Activated naive CD4-positive, alpha-beta T cell treated with anti-CD3 and anti-CD28 coated beads, Interleukin-2, amount 50 U/mL, for 72 hours (primary cell): ENCODE data around the gene MYO3B. TPM values are rescaled to one million over a fixed set of nuclear protein-coding genes. Genes with fewer than 3 reads are reported as not detected.
A peak's percentile ranks its signal among the peaks of the same experiment; 100 is the strongest.
"Not testable (repeated sequence)": the region's sequence is repeated elsewhere in the genome, so short reads cannot be mapped to it uniquely, and the experiment has no call there.

Source experiments
- ATAC-seq, 2 donors: fragments of 150-1000 bp; cut with Tn5 transposase; 2 replicates each; pipeline ENCODE4 v1.10.0; 2021; ENCODE audit warnings: mild to moderate bottlenecking in 2 of 2, moderate library complexity in 2 of 2
- DNase-seq, 2 donors: peaks; one replicate each; pipeline ENCODE4 v3.0.0; 2021 to 2022; ENCODE audit warnings: low spot score in 2 of 2
- H3K27ac Mint-ChIP-seq, 2 donors: one replicate each; pipeline ENCODE4 v1.8.0; 2022; ENCODE audit warnings: mild to moderate bottlenecking in 2 of 2, mixed read lengths in 2 of 2
- H3K36me3 Mint-ChIP-seq, 2 donors: one replicate each; pipeline ENCODE4 v1.8.0; 2022; ENCODE audit warnings: mixed read lengths in 2 of 2
- H3K9me3 Mint-ChIP-seq, 2 donors: one replicate each; pipeline ENCODE4 v1.8.0; 2022; ENCODE audit warnings: mixed read lengths in 2 of 2
- total RNA-seq, 2 donors: library from RNA; stranded (reverse); gene quantifications; one replicate each; pipeline ENCODE4 v1.2.3, GENCODE V29; 2022

The MYO3B gene
- total RNA-seq, 2 donors from 2014 or later: 0.18 to 0.27 TPM

GRCh38 chr2:170408461-170409163, 230.7 kb downstream of the MYO3B start:
- Mint-ChIP-seq H3K9me3 (no peaks in the 10 kb centered on the region), H3K36me3 (peaks cover 0 to 4% of the 10 kb centered on the region in 2 donors), H3K27ac (no peak overlapping the region)
- DNase-seq: peak in 1 of 2 donors; percentile 3
- no peak for ATAC-seq

- H3K9me3 Mint-ChIP-seq: no peaks in the 10 kb centered on the region
- H3K27ac Mint-ChIP-seq: peak overlapping the region in 1 of 2 donors; percentile 75
- H3K36me3 Mint-ChIP-seq: peaks cover 0 to 4% of the 10 kb centered on the region in 2 donors
- ATAC-seq (peak; percentile 62 to 74), DNase-seq (peak in 1 of 2 donors; percentile 80)
These were observed 231.2 kb downstream of the MYO3B start for GRCh38 chr2:170409164-170409535.

DNA sequence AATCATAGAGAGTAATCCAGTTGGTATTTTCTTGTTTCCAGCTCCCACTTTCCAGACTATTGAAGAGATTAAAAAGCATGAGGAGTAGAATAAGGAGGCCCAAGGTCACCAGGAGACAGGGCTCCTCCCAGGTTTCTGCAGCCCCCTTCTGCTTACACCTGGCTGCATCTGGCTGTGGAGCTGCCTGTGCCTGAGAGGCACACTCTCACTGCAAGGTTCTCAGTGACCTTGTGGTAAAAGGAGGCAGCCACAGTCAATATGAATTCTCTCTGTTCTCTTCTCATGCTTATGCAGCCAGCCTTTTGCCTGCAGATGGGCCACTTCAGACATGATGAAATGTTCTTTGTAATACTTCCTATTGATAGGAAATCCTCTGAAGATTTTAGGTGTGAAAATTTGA, 233.7 kb downstream of the MYO3B start:
- no peaks in the 10 kb centered on the region for H3K9me3 Mint-ChIP-seq
- DNase-seq (no peak), ATAC-seq (no peak)
- peaks cover 0 to 10% of the 10 kb centered on the region in 2 donors for H3K36me3 Mint-ChIP-seq
- no peak overlapping the region for H3K27ac Mint-ChIP-seq

- DNase-seq (no peak), ATAC-seq (no peak)
- no peaks in the 10 kb centered on the region for H3K36me3 Mint-ChIP-seq
- H3K9me3 Mint-ChIP-seq: no peaks in the 10 kb centered on the region
- no peak overlapping the region for H3K27ac Mint-ChIP-seq
These were observed 243.2 kb downstream of the MYO3B start for GRCh38 chr2:170420961-170421687.

GRCh38 chr2:170423919-170424318, 246.0 kb downstream of the MYO3B start:
- Mint-ChIP-seq H3K27ac (no peak overlapping the region), H3K9me3 (no peaks in the 10 kb centered on the region), H3K36me3 (no peaks in the 10 kb centered on the region)
- no peak for ATAC-seq
- no peak for DNase-seq

DNA sequence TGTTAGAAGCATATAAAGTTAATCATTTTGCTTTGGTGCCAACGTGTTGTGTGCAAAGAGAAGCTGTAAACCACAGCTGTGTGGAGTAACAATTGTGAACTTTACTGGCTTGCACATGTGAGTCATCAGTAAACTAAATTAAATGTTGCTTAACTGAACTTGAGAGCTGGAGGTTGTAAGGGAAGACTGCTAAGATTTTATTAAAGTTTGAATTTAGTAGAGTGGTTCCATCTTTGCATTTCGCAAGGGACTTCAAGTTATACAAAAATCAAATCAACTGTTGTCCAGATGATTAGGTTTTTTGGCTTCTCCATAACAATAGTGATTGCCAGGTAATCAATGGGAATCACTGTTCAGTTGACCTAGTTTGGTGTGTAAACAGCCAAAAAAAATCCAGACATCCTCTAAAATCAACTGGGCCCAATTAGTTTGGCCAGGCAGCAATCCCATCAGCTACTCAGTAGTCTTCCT, 247.4 kb downstream of the MYO3B start:
- H3K9me3 Mint-ChIP-seq: no peaks in the 10 kb centered on the region
- no peak for ATAC-seq
- DNase-seq: no peak
- H3K36me3 Mint-ChIP-seq: no peaks in the 10 kb centered on the region
- H3K27ac Mint-ChIP-seq: no peak overlapping the region

- Mint-ChIP-seq H3K9me3 (no peaks in the 10 kb centered on the region), H3K36me3 (no peaks in the 10 kb centered on the region), H3K27ac (no peak overlapping the region)
These were observed 250.9 kb downstream of the MYO3B start for GRCh38 chr2:170428868-170429267.

GRCh38 chr2:170432823-170433222, 254.9 kb downstream of the MYO3B start:
- H3K9me3 Mint-ChIP-seq: no peaks in the 10 kb centered on the region
- H3K36me3 Mint-ChIP-seq: no peaks in the 10 kb centered on the region
- H3K27ac Mint-ChIP-seq: no peak overlapping the region
- DNase-seq (no peak), ATAC-seq (no peak)

More at GRCh38 chr2:170428868-170429267, 250.9 kb downstream of the MYO3B start:
- DNase-seq: no peak
- ATAC-seq: no peak

DNA sequence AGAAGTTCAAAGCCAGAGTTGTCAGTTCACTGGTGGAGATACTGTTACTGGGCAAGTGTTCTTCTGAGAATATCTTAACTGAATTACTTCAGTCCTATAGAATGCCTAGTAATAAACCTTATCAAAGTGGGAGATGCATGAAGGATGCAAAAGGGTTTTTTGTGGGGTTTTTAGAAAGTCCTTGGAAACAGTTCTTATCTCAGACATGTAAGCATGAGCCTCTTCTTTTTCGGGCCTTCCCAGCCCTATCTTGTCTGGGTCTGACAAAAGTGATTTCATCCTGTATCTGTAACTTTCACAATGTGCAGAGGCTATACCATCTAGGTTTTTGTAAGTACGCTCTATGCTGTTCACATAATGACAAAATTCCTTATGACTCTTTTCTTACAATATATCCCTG, 255.5 kb downstream of the MYO3B start:
- Mint-ChIP-seq H3K9me3 (no peaks in the 10 kb centered on the region), H3K36me3 (no peaks in the 10 kb centered on the region), H3K27ac (no peak overlapping the region)
- DNase-seq (no peak), ATAC-seq (no peak)

GRCh38 chr2:170434396-170434795, 256.4 kb downstream of the MYO3B start:
- H3K27ac Mint-ChIP-seq, DNase-seq, H3K36me3 Mint-ChIP-seq, ATAC-seq, H3K9me3 Mint-ChIP-seq: not testable (repeated sequence)

DNA sequence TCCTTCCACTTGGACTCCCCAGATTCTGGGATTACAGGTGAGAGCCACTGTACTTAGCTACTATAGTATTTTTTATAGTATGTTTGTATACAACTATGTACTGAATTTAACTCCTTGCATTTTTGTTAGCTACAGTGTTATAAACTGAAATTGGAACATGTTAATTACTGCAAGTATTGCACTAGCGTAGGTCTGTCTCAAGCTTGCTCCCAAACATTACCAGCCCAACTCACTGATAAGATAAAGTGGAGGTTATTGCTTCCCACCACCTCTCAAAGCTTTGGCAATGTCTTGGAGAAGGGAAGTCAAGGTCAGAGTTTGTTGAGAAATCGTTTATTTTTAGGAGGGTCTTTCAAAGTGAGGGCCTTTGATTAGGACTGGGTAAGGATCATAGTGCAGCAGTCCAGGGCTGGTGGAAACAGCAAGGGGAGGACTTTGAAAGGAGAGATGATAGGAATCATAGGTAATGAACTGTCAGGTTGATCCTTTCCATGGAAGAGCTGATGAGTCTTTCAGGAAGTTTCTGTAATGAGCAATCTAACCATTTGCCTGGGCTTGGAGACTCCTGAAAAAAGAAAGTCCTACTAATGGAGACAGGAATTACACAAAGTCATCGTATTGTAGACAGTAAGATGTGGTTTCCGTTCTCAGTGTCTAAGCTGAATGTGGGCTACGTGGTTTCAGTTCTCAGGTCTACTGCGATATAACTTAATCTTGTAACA, 257.1 kb downstream of the MYO3B start:
- H3K36me3 Mint-ChIP-seq: no peaks in the 10 kb centered on the region
- DNase-seq (peak in 1 of 2 donors; percentile 4), ATAC-seq (peak; percentile 73 to 77)
- no peaks in the 10 kb centered on the region for H3K9me3 Mint-ChIP-seq
- no peak overlapping the region for H3K27ac Mint-ChIP-seq

- Mint-ChIP-seq H3K9me3 (no peaks in the 10 kb centered on the region), H3K27ac (no peak overlapping the region), H3K36me3 (no peaks in the 10 kb centered on the region)
- ATAC-seq (no peak), DNase-seq (no peak)
These were observed 258.4 kb downstream of the MYO3B start for GRCh38 chr2:170436077-170436943.

DNA sequence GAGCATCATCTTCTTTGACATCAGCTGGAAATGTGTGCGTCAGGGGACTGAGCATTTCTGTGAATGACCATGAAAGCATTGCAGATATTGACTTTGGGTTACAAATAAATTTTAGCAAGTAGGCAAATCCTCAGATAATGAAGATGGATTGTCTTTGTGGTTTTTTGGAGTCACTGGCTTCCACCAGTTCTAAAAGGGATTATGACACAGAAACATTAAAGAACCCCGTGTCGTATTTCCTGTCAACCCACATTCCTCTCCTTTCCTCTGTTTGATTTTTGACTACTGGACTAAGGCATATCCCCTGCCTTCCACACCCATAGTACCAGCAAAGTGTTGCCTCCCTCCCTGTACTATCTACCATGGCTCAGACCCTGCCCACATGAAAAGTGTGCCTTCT, 268.1 kb downstream of the MYO3B start:
- no peak overlapping the region for H3K27ac Mint-ChIP-seq
- H3K36me3 Mint-ChIP-seq: no peaks in the 10 kb centered on the region
- ATAC-seq (no peak), DNase-seq (no peak)
- H3K9me3 Mint-ChIP-seq: no peaks in the 10 kb centered on the region

GRCh38 chr2:170449034-170449433, 271.1 kb downstream of the MYO3B start:
- Mint-ChIP-seq H3K36me3 (no peaks in the 10 kb centered on the region), H3K27ac (no peak overlapping the region), H3K9me3 (no peaks in the 10 kb centered on the region)
- DNase-seq (no peak), ATAC-seq (no peak)

DNA sequence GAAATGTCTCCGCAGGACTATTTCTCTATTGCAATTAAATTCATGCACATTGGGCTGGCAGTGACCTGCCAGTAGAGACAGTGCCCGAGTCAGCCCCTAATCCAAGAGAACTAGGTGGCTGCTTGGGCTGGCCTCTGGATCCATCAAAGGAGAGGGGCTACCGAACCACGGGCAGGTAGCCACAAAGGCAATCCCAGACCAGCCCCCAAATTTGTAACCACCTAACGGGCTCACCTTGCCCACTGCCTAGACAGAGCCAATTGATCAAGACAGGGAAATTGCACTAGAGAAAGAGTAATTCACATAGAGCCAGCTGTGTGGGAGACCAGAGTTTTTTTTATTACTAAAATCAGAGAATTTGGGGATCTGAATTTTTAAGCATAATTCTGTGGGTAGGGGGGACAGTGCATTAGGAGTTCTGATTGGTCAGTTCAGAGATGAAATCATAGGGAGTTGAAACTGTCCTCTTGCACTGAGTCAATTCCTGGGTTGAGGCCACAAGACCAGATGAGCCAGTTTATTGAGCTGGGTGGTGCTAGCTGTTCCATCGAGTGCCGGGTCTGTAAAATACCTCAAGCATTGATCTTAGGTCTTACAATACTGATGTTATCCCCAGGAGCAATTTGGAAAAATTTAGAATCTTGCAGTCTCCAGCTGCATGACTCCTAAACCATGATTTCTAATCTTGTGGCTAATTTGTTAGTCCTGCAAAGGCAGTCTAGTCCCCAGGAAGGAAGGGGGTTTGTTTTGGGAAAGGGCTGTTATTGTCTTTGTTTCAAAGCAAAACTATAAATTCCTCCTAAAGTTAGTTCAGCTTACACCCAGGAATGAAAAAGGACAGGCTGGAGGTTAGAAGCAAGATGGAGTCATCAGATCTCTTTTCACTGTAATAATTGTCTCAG, 276.8 kb downstream of the MYO3B start:
- Mint-ChIP-seq H3K36me3 (no peaks in the 10 kb centered on the region), H3K27ac (no peak overlapping the region), H3K9me3 (no peaks in the 10 kb centered on the region)
- no peak for DNase-seq
- ATAC-seq: no peak
